ENCODE results near the gene IL2RA.

- TF ChIP-seq POLR2A (IDR thresholded peaks at IDR 0.05), result no peak
- no peak for TF ChIP-seq CTCF (IDR thresholded peaks at IDR 0.05 in 8 of 11, conservative IDR thresholded peaks at IDR 0.05 in 3 of 11)
- no peak for TF ChIP-seq POLR2AphosphoS5 (IDR thresholded peaks at IDR 0.05)
Measured at GRCh38 chr10:6024334-6024682, 37.9 kb downstream of the IL2RA start.

Data from spleen (tissue), 7 donors.